GM12878 (cell line): ENCODE data around the gene FLAD1. TPM values are rescaled to one million over a fixed set of nuclear protein-coding genes. Genes with fewer than 3 reads are reported as not detected.

Source experiments
- ATAC-seq: fragments of 200-7000 bp; cut with Tn5 transposase; 3 replicates; pipeline ENCODE4 v1.9.1; 2020; ENCODE audit warnings: mild to moderate bottlenecking, moderate library complexity
- BruUV-seq: library from RNA; stranded (reverse); fragments of 400-500 nt; replicated peaks from 2 replicates; lab custom pipeline; 2021; lab: Mats Ljungman, UMichigan
- CTCF ChIA-PET: fragments of 300-600 bp; sonication (Branson Sonifier 250); formaldehyde crosslinking; extraction: SDS; loops from one replicate; lab custom pipeline; 2021; ENCODE audit warnings: inconsistent platforms; lab: Yijun Ruan, JAX
- POLR2A ChIA-PET: fragments of 350-600 bp; formaldehyde crosslinking; extraction: SDS; loops from one replicate; lab custom pipeline; 2021; ENCODE audit warnings: inconsistent platforms; lab: Charles Lee
- RAD21 ChIA-PET: fragments of 300-600 bp; sonication (Branson Sonifier 250); formaldehyde crosslinking; loops from one replicate; lab custom pipeline; 2023; ENCODE audit warnings: antibody characterized with exemption; ENCODE audit not compliant: unreplicated experiment; lab: Charles Lee
- SMC1A ChIA-PET: fragments of 300-600 bp; sonication (Branson Sonifier 250); formaldehyde crosslinking; loops from one replicate; lab custom pipeline; 2023; ENCODE audit not compliant: unreplicated experiment, uncharacterized antibody; lab: Charles Lee
- DNase-seq: peaks from one replicate; pipeline ENCODE4 v3.0.0-alpha.2; 2011; ENCODE audit warnings: low read depth, low spot score
- FAIRE-seq: peaks from 3 replicates; lab custom pipeline; 2011; peaks lifted over from hg19 to GRCh38; lab: Jason Lieb, UNC
- H2AFZ ChIP-seq: 2 replicates; pipeline ENCODE4 v1.6.0; 2011; ENCODE audit warnings: low read depth, low read length, control low read depth; ENCODE audit not compliant: control insufficient read depth
- H3K27ac ChIP-seq: 2 replicates; pipeline ENCODE4 v1.5.1; 2011; ENCODE audit warnings: control low read depth; ENCODE audit not compliant: control insufficient read depth, insufficient read depth
- H3K27me3 ChIP-seq, 2 experiments: replicated peaks in 1 of 2; 2 replicates each; pipeline versions ENCODE4 v1.6.0 to v1.6.1; 2011; ENCODE audit warnings: low read length in 1 of 2; ENCODE audit not compliant: control insufficient read depth in 2 of 2, insufficient read depth in 2 of 2
- H3K36me3 ChIP-seq, 2 experiments: 2 replicates each; pipeline ENCODE4 v1.5.1; 2011; ENCODE audit warnings: low read length in 1 of 2; ENCODE audit not compliant: control insufficient read depth in 2 of 2, insufficient read depth in 2 of 2
- H3K4me1 ChIP-seq: 2 replicates; pipeline ENCODE4 v1.6.1; 2011; ENCODE audit warnings: mild to moderate bottlenecking, low read length, moderate library complexity, mixed read lengths; ENCODE audit not compliant: control insufficient read depth, insufficient read depth
- H3K4me2 ChIP-seq: 2 replicates; pipeline ENCODE4 v1.6.0; 2011; ENCODE audit warnings: control low read depth; ENCODE audit not compliant: control insufficient read depth, insufficient read depth
- H3K4me3 ChIP-seq: fragments of 200-600 bp; sonication (generic); 2 replicates; pipeline ENCODE4 v1.5.1; 2016
- H3K79me2 ChIP-seq: 2 replicates; pipeline ENCODE4 v1.6.0; 2011; ENCODE audit warnings: low read length; ENCODE audit not compliant: control insufficient read depth, insufficient read depth
- H3K9ac ChIP-seq: 2 replicates; pipeline ENCODE4 v1.8.0; 2011; ENCODE audit warnings: low read length, control low read depth, mixed read lengths; ENCODE audit not compliant: control insufficient read depth, insufficient read depth
- H3K9me3 ChIP-seq: replicated peaks from 3 replicates; pipeline ENCODE4 v1.5.1; 2011; ENCODE audit warnings: mild to moderate bottlenecking, low read length; ENCODE audit not compliant: control insufficient read depth, insufficient read depth
- H4K20me1 ChIP-seq: 2 replicates; pipeline ENCODE4 v1.6.0; 2011; ENCODE audit not compliant: control insufficient read depth, insufficient read depth
- IKZF1 ChIP-seq: fragments of 450-650 bp; conservative IDR thresholded peaks from 2 replicates; pipeline ENCODE4 v1.6.1; 2017; ENCODE audit warnings: antibody characterized with exemption, mild to moderate bottlenecking
- TARDBP ChIP-seq: IDR thresholded peaks from 2 replicates; pipeline ENCODE4 v1.6.1; 2016; ENCODE audit warnings: borderline replicate concordance
- WGBS: methylation state at CpG from one replicate; pipeline ENCODE4 v1.1.6; 2016; ENCODE audit warnings: low lambda C conversion rate; ENCODE audit not compliant: insufficient replicate concordance, insufficient coverage; ENCODE audit errors: missing lambda C conversion rate; 5-methylcytosine and 5-hydroxymethylcytosine counted together
- in situ Hi-C: fragments of 300-500 bp; cut with MboI; formaldehyde crosslinking; loops from 9 replicates; pipeline ENCODE4 v1.14.3; 2018; ENCODE audit warnings: mixed read lengths
- intact Hi-C: fragments of 100-400 bp; cut with micrococcal nuclease; formaldehyde crosslinking; loops from one replicate; pipeline ENCODE4 v1.14.2; 2022; ENCODE audit not compliant: unreplicated experiment
- polyA plus RNA-seq, 11 experiments: library from polyadenylated mRNA; depleted of rRNA in 4 of 11; unstranded in 6 of 11; stranded (reverse) in 5 of 11; fragments of >200 nt; fragmentation: Nextera tagmentation in 4 of 11; fragmentation: Illumina TruSeq in 1 of 11; extraction: Ambion mirVana in 4 of 11; extraction: Trizol in 1 of 11; gene quantifications; 1 replicate in 1 of 11; 2 replicates in 10 of 11; pipeline versions ENCODE4 v1.2.1 to v1.2.3, GENCODE V29; 2011 to 2016; ENCODE audit warnings: inconsistent platforms in 2 of 11, missing spikeins in 2 of 11, low read depth in 1 of 11
- total RNA-seq, 4 experiments: library from RNA; depleted of rRNA in 3 of 4; stranded (reverse); fragments of >200 nt in 3 of 4; fragmentation: Illumina TruSeq in 1 of 4; extraction: Trizol in 1 of 4; gene quantifications; 2 replicates each; pipeline versions ENCODE4 v1.2.1 to v1.2.3, GENCODE V29; 2013 to 2021
- TF ChIP-seq, protein P1 (sequence below): fragments of 450-650 bp; IDR thresholded peaks from 2 replicates; pipeline ENCODE4 v1.6.1; 2017; ENCODE audit warnings: mild to moderate bottlenecking

The FLAD1 gene
- total and polyA plus RNA-seq, 10 of the 15 experiments (the other 5 are each of a cell fraction or from before 2014, with no cell fraction given): 22.9 to 93.4 (median 56.6) TPM

DNA sequence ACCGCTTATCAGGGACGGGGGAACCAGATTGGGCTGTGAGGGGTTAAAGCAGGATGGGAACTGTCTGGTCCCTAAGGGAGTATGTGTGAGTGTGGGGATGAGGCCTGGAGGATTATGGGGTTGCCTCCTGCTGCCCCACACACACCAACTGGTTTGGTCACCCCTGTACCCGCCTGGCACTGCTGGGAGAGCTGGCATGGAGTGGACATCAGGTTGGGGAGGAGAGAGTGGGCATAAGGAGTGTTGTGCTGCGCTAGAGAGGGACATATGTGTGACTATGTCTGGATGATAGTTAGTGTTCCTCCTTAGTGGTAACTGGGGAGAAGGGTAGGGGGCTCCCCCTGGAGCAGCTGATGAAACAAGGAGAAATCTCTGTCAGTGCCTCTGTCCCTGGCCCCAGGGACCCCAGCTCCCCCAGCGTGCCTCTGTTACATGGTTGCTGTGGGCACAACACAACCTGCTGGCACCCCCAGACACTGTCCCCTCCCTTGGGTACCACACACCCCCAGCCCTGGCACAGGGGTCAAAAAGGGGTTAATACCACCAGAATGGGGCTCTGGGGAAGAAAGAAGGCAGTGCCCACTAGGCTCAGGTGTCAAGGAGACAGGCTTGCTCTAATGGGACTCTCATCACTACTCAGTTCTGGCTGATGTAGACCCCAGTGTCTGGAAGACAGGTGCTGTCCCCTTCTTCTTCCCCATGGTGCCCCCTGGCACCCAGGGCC lies 21.4 kb downstream of the FLAD1 start (continued):
- TF ChIP-seq, protein P1, sequence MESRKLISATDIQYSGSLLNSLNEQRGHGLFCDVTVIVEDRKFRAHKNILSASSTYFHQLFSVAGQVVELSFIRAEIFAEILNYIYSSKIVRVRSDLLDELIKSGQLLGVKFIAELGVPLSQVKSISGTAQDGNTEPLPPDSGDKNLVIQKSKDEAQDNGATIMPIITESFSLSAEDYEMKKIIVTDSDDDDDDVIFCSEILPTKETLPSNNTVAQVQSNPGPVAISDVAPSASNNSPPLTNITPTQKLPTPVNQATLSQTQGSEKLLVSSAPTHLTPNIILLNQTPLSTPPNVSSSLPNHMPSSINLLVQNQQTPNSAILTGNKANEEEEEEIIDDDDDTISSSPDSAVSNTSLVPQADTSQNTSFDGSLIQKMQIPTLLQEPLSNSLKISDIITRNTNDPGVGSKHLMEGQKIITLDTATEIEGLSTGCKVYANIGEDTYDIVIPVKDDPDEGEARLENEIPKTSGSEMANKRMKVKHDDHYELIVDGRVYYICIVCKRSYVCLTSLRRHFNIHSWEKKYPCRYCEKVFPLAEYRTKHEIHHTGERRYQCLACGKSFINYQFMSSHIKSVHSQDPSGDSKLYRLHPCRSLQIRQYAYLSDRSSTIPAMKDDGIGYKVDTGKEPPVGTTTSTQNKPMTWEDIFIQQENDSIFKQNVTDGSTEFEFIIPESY: no peak
- peak; percentile 42 for TF ChIP-seq IKZF1
- TF ChIP-seq, all 136 proteins: peak for 8

DNA sequence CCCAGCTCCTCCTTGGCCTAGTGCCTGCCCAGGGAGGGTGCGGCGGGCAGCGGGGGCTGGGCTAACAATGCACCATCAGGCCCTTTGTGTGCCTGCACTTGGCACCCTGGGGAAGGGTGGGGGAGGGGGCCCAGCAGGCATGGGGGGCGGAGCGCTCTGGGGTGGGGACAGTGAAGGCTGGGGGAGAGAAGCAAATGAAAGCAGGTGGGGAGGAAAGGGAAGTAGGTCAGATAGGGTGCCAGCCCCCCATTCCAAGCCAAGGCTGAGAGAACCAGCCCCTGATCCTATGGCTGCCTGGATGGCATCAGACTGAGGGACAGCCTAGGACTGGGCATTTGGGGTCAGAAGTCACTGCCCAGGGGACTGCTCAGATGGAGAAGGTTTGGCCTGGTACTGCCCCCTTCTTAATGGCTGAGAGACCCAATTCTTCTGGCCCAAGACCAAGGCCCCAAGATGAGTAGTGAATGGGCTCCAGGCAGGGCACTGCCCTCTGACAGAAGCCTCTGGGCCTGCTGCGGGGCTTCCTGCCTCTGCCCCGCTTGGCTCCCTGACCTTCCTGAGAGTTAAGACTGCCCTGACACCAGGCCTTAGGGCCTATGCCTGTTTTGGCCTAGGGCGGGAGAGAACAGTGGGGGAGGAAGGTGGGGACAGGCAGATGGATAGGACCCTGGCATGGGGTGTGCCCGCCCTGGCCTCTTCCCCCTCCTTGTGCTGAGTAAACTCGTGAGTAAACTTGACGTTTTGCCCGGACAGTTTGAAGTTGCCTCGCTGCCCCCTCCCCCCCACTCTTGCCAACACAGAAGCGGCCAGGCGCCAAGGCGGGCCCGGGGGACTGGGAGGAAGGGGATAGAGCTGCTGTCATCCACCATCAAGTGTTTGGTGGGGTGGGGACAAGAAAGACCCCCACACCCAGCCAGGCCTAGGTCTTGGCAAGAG lies 22.2 kb downstream of the FLAD1 start:
- in situ Hi-C loops: no loop called here
- Histone ChIP-seq H3K9me3 (no peaks in the 10 kb centered on the region), H3K4me3 (peak overlapping the region; percentile 99; the same call in 1 of the 2 replicates), H3K4me2 (peak overlapping the region; percentile 98), H4K20me1 (0 out of 2 replicates have a peak, but pooled peaks cover 3% of the 10 kb centered on the region), H3K4me1 (peaks cover 52% of the 10 kb centered on the region), H3K27me3 (no peaks in the 10 kb centered on the region), H3K9ac (peak overlapping the region; percentile 85), H3K27ac (peak overlapping the region; percentile 91), H3K79me2 (peaks cover 61% of the 10 kb centered on the region), H2AFZ (no peak overlapping the region), H3K36me3 (no peaks in the 10 kb centered on the region; a peak in 2 of 4 replicates)
- intact Hi-C loops: no loop called here
- POLR2A ChIA-PET: interaction anchor here (1.0 to 1.7 kb wide), 3 partner anchors 11 to 59 kb away, joined by 3 to 5 read pairs (median 4); partner anchors contain the start of gene PYGO2
- RAD21 ChIA-PET: interaction anchor here (1.1 to 3.3 kb wide), 3 partner anchors 10 to 32 kb away, joined by 4 to 14 read pairs (median 4); no protein-coding TSS in a partner anchor
- BruUV-seq: no TSS peak
- no peak for FAIRE-seq
- TF ChIP-seq TARDBP: no peak
- no peak for DNase-seq
- SMC1A ChIA-PET: no interaction called here
- ATAC-seq: no peak
- CTCF ChIA-PET: interaction anchor here (0.6 to 3.6 kb wide), 7 partner anchors 9 to 65 kb away, joined by 3 to 27 read pairs (median 3); no protein-coding TSS in a partner anchor
- 27% methylated on average over 14 of the region's 17 CpGs for WGBS
